HG03039 (cell line): ENCODE measurements around the gene OPCML.

ENCODE experiments used
- ATAC-seq: cut with Tn5 transposase; IDR thresholded peaks from one replicate; pipeline ENCODE4 v1.9.1; 2021; ENCODE audit warnings: mild to moderate bottlenecking, moderate library complexity; ENCODE audit not compliant: unreplicated experiment

The OPCML gene

GRCh38 chr11:133503776-133504175 is 28.5 kb downstream of the OPCML start:
- no peak for ATAC-seq

- no peak for ATAC-seq
Observed at GRCh38 chr11:133503236-133503635, 29.1 kb downstream of the OPCML start.

GRCh38 chr11:133501643-133502539 is 30.4 kb downstream of the OPCML start:
- no peak for ATAC-seq

GRCh38 chr11:133500936-133501335 is 31.4 kb downstream of the OPCML start:
- no peak for ATAC-seq

- no peak for ATAC-seq
Observed at GRCh38 chr11:133500435-133500834, 31.9 kb downstream of the OPCML start.

GRCh38 chr11:133498969-133499368 is 33.3 kb downstream of the OPCML start:
- ATAC-seq: no peak

GRCh38 chr11:133497477-133498140 is 34.7 kb downstream of the OPCML start:
- ATAC-seq: no peak

- no peak for ATAC-seq
Observed at GRCh38 chr11:133492895-133493294, 39.4 kb downstream of the OPCML start.

- ATAC-seq: no peak
Observed at GRCh38 chr11:133491680-133492383, 40.5 kb downstream of the OPCML start.

- ATAC-seq: no peak
Observed at GRCh38 chr11:133480722-133481121, 51.6 kb downstream of the OPCML start.

GRCh38 chr11:133479209-133479608 is 53.1 kb downstream of the OPCML start:
- no peak for ATAC-seq

- no peak for ATAC-seq
Observed at GRCh38 chr11:133477251-133477625, 55.1 kb downstream of the OPCML start.

GRCh38 chr11:133476570-133477250 is 55.6 kb downstream of the OPCML start:
- no peak for ATAC-seq

- ATAC-seq: no peak
Observed at GRCh38 chr11:133474461-133474860, 57.8 kb downstream of the OPCML start.

GRCh38 chr11:133467686-133468085 is 64.6 kb downstream of the OPCML start:
- no peak for ATAC-seq

GRCh38 chr11:133443206-133443747 is 89.0 kb downstream of the OPCML start:
- ATAC-seq: no peak

- ATAC-seq: no peak
Observed at GRCh38 chr11:133441964-133442660, 90.2 kb downstream of the OPCML start.

GRCh38 chr11:133425992-133426391 is 106.3 kb downstream of the OPCML start:
- ATAC-seq: no peak

GRCh38 chr11:133425245-133425644 is 107.1 kb downstream of the OPCML start:
- no peak for ATAC-seq

GRCh38 chr11:133418218-133418617 is 114.1 kb downstream of the OPCML start:
- no peak for ATAC-seq
